ENCODE results near the gene DNAAF3.
"Not testable (repeated sequence)": the region's sequence is repeated elsewhere in the genome, so short reads cannot be mapped to it uniquely, and the experiment has no call there.

DNAAF3 gene

DNA sequence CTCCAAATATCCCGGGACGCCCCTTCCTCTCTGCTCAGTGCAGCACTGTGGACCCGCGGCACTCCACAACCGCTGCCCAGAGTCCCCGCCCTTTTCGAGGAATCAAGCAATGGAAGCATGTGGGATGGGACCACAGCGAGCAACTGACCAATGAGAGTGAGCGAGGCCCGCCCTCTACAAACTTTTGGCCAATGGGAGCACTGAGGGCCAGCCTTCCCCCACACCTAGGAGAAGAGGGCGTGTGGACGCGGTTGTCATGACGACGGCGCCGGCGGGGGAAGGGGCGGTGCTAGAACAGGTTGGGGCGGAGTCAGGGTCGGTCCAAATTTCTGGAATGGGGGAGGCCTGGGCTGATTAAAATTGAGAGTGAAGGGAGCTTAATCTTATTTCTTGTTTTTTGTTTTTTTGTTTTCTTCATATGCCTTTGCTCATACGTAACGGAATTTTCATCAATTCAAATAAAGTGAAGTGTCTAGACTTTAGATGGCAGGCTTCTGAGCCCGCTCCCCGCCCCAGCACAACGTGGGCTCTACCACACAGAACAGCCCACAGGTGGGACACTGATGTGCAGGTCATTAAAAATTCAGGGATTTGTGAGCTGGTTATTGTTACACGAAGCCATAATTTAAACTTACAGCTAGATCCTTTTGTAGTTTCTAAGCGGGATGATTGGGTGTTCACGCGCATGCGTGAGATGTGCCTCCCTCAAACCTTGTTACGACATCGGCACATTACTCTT is at the start of gene DNAAF3:
TSS of gene DNAAF3 (minus strand) at position 84 of the 739 bp plus-strand sequence. CDS start 200 bp downstream, outside the sequence.
- Histone ChIP-seq H3K9me3 (ENCODE audit: insufficient read depth, low read length) (no peaks in the 10 kb centered on the region), H3K9ac (ENCODE audit: insufficient read length, low read depth) (no peak within 1 kb of the TSS), H3K27me3 (ENCODE audit: insufficient read depth, insufficient read length) (peaks cover 21% of the 10 kb centered on the region), H3K36me3 (ENCODE audit: insufficient read depth, insufficient read length, low read length) (no peaks in the 10 kb centered on the region), H3K4me1 (ENCODE audit: insufficient read depth, insufficient read length) (peaks cover 2% of the 10 kb centered on the region), H3K4me3 (ENCODE audit: insufficient read length, low read depth) (peak within 1 kb of the TSS; percentile 44)
- TF ChIP-seq SUZ12 (IDR thresholded peaks at IDR 0.05; ENCODE audit: extremely low read depth, insufficient read depth, insufficient read length) (no peak), YY1 (IDR thresholded peaks at IDR 0.05; ENCODE audit: insufficient read depth, insufficient read length) (no peak), ZNF274 (IDR thresholded peaks at IDR 0.05; ENCODE audit: low read depth, low read length) (no peak)
- peak; percentile 91 for DNase-seq (ENCODE audit: low read depth, low spot score)

DNA sequence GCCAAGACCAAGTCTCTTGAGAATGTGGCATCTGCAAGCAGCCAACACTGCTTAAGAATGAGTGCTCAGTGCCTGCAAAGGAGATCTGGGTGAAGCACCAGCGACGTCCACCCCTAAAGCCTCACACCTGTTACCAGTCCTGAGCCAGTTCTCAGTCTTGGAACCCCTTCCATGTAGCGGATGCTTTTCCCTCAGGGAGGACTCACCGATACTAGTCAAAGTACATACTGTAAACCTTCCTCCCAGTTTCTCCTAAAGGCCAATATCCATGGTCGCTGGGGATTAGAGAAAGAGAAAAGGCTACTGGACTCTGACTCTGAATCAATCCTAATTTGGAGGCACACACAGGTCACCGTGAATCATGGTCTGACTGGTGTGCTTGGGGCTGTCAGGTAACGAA is 47.1 kb upstream of the DNAAF3 start:
- TF ChIP-seq ZNF274 (IDR thresholded peaks at IDR 0.05; ENCODE audit: low read depth, low read length) (no peak), SUZ12 (IDR thresholded peaks at IDR 0.05; ENCODE audit: extremely low read depth, insufficient read depth, insufficient read length) (no peak), YY1 (IDR thresholded peaks at IDR 0.05; ENCODE audit: insufficient read depth, insufficient read length) (no peak)
- H3K4me1 ChIP-seq (ENCODE audit: insufficient read depth, insufficient read length), result peaks cover 3% of the 10 kb centered on the region
- peaks cover 17% of the 10 kb centered on the region; the same call in 1 of the 2 replicates for H3K9me3 ChIP-seq (ENCODE audit: insufficient read depth, low read length)
- no peak overlapping the region for H3K9ac ChIP-seq (ENCODE audit: insufficient read length, low read depth)
- no peak for DNase-seq (ENCODE audit: low read depth, low spot score)
- no peaks in the 10 kb centered on the region for H3K27me3 ChIP-seq (ENCODE audit: insufficient read depth, insufficient read length)
- H3K36me3 ChIP-seq (ENCODE audit: insufficient read depth, insufficient read length, low read length), result no peaks in the 10 kb centered on the region
- H3K4me3 ChIP-seq (ENCODE audit: insufficient read length, low read depth), result no peak overlapping the region

DNA sequence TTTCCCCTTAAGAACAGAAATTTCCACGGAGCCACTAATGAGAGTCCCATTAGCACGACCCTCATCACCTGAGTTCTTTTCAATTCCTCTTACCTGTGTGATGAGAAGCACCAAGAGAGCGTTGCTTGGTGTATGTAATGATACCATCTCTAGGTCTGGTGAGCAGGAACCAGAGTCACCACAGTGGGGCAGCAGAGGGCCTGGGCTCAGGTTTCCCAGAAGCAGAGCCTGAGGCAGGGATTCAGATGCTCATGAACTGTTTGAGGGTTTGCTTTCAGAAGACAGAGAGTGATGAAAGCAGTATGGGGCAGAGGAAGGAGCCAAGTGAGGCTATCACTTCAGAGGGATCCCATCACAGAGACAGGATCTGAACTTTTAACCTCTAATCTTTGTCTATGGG is 46.0 kb upstream of the DNAAF3 start:
- no peaks in the 10 kb centered on the region for H3K27me3 ChIP-seq (ENCODE audit: insufficient read depth, insufficient read length)
- no peak for DNase-seq (ENCODE audit: low read depth, low spot score)
- peaks cover 3% of the 10 kb centered on the region for H3K4me1 ChIP-seq (ENCODE audit: insufficient read depth, insufficient read length)

DNA sequence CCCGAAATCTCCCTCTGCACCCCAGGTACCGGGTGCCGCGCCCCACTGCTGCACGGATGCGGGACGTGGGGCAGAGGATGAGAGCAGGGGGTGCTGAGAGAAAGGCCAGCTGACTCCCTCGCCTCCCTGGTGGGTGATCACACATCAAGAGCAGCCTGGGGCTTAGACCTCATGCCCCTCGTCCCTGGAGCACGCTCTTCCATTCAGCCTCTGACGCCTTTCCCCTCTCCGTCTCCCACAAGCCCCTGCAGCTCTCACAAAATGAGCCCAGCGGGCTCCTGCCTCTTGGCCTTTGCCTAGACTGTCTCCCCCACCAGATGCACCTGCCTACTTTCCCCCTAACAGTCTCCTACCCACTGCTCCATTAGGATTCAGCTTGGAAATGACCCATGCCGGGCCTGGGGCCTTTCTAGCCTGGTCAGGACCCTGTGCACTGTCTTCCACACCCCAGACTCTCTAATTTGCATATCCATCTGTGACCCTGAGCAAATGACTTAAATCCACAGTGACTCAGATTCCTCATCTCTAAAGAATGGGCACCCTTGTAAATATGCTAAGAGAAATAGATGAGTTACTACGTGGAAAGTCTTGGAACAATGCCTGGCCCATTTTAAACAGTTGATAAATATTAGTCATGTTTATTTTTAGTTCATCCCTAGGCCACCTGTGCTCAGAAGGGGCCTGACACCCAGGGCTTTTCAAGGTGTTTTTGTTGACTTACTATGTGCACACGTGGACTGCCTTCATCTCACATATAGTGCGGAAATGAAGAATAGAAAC is 43.5 kb upstream of the DNAAF3 start:
- Histone ChIP-seq H3K9ac (ENCODE audit: insufficient read length, low read depth) (no peak overlapping the region), H3K36me3 (ENCODE audit: insufficient read depth, insufficient read length, low read length) (no peaks in the 10 kb centered on the region), H3K9me3 (ENCODE audit: insufficient read depth, low read length) (peaks cover 17% of the 10 kb centered on the region; the same call in 1 of the 2 replicates), H3K4me1 (ENCODE audit: insufficient read depth, insufficient read length) (peaks cover 7% of the 10 kb centered on the region), H3K4me3 (ENCODE audit: insufficient read length, low read depth) (no peak overlapping the region), H3K27me3 (ENCODE audit: insufficient read depth, insufficient read length) (no peaks in the 10 kb centered on the region)
- no peak for DNase-seq (ENCODE audit: low read depth, low spot score)
- TF ChIP-seq SUZ12 (IDR thresholded peaks at IDR 0.05; ENCODE audit: extremely low read depth, insufficient read depth, insufficient read length) (no peak), YY1 (IDR thresholded peaks at IDR 0.05; ENCODE audit: insufficient read depth, insufficient read length) (no peak), ZNF274 (IDR thresholded peaks at IDR 0.05; ENCODE audit: low read depth, low read length) (no peak)

More for the DNA sequence above, 46.0 kb upstream of the DNAAF3 start:
- H3K4me3 ChIP-seq (ENCODE audit: insufficient read length, low read depth), result no peak overlapping the region
- TF ChIP-seq ZNF274 (IDR thresholded peaks at IDR 0.05; ENCODE audit: low read depth, low read length) (no peak), SUZ12 (IDR thresholded peaks at IDR 0.05; ENCODE audit: extremely low read depth, insufficient read depth, insufficient read length) (no peak), YY1 (IDR thresholded peaks at IDR 0.05; ENCODE audit: insufficient read depth, insufficient read length) (no peak)
- H3K9me3 ChIP-seq (ENCODE audit: insufficient read depth, low read length), result peaks cover 17% of the 10 kb centered on the region; the same call in 1 of the 2 replicates
- no peaks in the 10 kb centered on the region for H3K36me3 ChIP-seq (ENCODE audit: insufficient read depth, insufficient read length, low read length)
- no peak overlapping the region for H3K9ac ChIP-seq (ENCODE audit: insufficient read length, low read depth)

DNA sequence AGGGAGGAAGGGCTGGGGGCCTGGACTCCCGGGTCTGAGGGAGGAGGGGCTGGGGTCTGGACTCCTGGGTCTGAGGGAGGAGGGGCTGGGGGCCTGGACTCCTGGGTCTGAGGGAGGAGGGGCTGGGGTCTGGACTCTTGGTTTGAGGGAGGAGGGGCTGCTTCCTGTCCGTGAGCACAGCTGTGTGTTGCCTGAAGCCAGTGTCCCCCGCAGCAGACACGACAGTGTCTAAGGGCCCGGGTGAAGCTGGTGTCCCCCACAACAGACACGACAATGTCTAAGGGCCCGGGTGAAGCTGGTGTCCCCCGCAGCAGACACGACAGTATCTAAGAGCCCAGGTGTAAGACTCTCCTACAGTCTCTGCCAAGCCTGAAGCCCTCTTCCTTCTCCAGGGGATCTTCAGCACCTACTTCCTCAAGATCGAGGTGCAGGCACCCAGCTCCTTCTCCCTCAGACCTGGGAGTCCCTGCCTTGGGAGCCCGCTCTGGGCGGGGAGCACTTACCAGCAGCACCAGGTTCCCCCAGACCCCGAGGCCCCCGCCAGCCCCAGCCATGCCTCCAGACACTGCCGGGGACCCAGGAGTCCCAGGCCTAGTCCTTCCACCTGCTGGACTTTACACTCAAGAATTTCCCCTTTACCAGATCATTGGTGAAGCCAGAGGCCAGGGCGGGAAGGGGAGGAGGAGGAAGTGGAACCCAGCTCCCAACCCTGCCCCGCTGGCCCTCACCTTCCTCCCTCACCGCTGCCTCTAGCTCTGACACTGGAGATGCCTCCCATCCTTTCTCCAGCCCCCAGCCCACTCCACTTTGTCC is 42.7 kb upstream of the DNAAF3 start, which contains the start of gene PTPRH:
TSS of gene PTPRH (minus strand) at position 622 of the 813 bp plus-strand sequence. CDS start at position 554, 68 bp downstream.
- Histone ChIP-seq H3K27me3 (ENCODE audit: insufficient read depth, insufficient read length) (no peaks in the 10 kb centered on the region), H3K9me3 (ENCODE audit: insufficient read depth, low read length) (peaks cover 17% of the 10 kb centered on the region; the same call in 1 of the 2 replicates)
- no peak for TF ChIP-seq YY1 (IDR thresholded peaks at IDR 0.05; ENCODE audit: insufficient read depth, insufficient read length)
- no peak for TF ChIP-seq ZNF274 (IDR thresholded peaks at IDR 0.05; ENCODE audit: low read depth, low read length)
- TF ChIP-seq SUZ12 (IDR thresholded peaks at IDR 0.05; ENCODE audit: extremely low read depth, insufficient read depth, insufficient read length), result no peak

DNA sequence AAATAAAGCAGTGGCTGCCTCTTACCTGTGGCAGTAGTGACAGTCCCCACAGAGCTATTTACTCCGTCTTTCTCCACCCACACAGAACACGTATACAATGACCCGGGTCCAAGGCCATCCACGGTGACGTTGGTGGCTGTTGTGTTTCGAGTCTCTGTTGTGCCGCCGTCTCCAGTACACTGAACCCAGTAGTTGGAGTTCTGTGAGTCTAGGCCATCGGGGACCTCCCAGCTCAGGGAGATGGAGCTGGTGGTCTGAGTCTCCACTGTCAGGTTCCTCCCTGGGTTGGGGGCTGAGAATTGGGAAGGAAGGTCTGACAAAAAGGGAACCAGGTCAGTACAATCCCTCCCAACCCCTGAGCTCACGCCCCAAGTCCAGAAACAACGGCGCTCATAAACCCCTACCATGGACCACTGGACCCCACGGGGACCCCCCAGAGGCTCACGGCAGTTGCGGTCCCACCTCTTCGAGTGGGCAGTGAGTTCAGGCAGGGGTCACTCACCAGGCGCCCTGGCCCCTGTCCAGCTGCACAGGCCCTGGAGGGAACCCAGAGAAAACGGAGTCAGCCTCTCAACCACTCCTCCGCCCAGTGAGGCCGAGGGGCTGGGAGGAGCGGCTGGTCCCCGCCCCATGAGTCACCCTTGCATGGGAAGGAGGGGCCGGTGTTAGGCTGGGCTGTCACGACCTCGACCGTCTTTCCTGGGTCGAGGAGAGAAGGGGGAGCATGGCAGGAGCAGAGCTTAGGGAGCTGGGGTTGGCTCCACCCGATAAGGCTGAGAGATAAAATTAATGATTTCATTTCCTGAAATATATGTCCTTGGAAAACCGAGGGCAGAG is 40.5 kb upstream of the DNAAF3 start:
- DNase-seq (ENCODE audit: low read depth, low spot score), result peak; percentile 40
- H3K9ac ChIP-seq (ENCODE audit: insufficient read length, low read depth), result no peak overlapping the region
- peak overlapping the region; percentile 24 for H3K4me3 ChIP-seq (ENCODE audit: insufficient read length, low read depth)
- H3K4me1 ChIP-seq (ENCODE audit: insufficient read depth, insufficient read length), result peaks cover 7% of the 10 kb centered on the region
- no peaks in the 10 kb centered on the region for H3K9me3 ChIP-seq (ENCODE audit: insufficient read depth, low read length)
- no peaks in the 10 kb centered on the region for H3K36me3 ChIP-seq (ENCODE audit: insufficient read depth, insufficient read length, low read length)
- H3K27me3 ChIP-seq (ENCODE audit: insufficient read depth, insufficient read length), result no peaks in the 10 kb centered on the region
- no peak for TF ChIP-seq SUZ12 (IDR thresholded peaks at IDR 0.05; ENCODE audit: extremely low read depth, insufficient read depth, insufficient read length)
- TF ChIP-seq ZNF274 (IDR thresholded peaks at IDR 0.05; ENCODE audit: low read depth, low read length), result no peak
- TF ChIP-seq YY1 (IDR thresholded peaks at IDR 0.05; ENCODE audit: insufficient read depth, insufficient read length), result no peak

More for the DNA sequence above, 42.7 kb upstream of the DNAAF3 start, which contains the start of gene PTPRH:
- Histone ChIP-seq H3K9ac (ENCODE audit: insufficient read length, low read depth) (no peak within 1 kb of the TSS), H3K4me3 (ENCODE audit: insufficient read length, low read depth) (no peak within 1 kb of the TSS), H3K4me1 (ENCODE audit: insufficient read depth, insufficient read length) (peaks cover 7% of the 10 kb centered on the region), H3K36me3 (ENCODE audit: insufficient read depth, insufficient read length, low read length) (no peaks in the 10 kb centered on the region)
- DNase-seq (ENCODE audit: low read depth, low spot score), result no peak

DNA sequence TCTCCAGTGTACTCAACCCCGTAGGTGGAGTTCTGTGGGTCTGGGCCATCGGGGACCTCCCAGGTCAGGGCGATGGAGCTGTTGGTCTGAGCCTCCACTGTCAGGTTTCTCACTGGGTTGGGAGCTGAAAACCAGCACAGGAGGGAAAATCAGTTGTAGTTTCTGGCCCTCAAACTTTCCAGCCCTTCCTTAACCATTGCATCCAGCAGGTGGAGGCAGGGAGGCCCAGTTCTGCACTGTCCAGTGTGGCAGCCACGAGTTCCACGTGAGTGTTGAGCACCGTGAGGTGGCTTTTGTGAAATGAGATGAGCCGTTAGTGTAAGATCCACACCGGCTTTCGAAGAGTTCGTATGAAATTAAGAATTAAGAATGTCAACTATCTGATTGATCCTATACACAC is 35.8 kb upstream of the DNAAF3 start:
- not testable (repeated sequence) for H3K27me3 ChIP-seq (ENCODE audit: insufficient read depth, insufficient read length); H3K4me3 ChIP-seq (ENCODE audit: insufficient read length, low read depth); H3K4me1 ChIP-seq (ENCODE audit: insufficient read depth, insufficient read length); DNase-seq (ENCODE audit: low read depth, low spot score); H3K9me3 ChIP-seq (ENCODE audit: insufficient read depth, low read length); H3K36me3 ChIP-seq (ENCODE audit: insufficient read depth, insufficient read length, low read length); H3K9ac ChIP-seq (ENCODE audit: insufficient read length, low read depth)
